CD4-positive, alpha-beta T cell treated with Interleukin-2 at 100 ng/mL for 4 hours (primary cell): ENCODE measurements around the gene EIF4H.
"Not testable (repeated sequence)": the region's sequence is repeated elsewhere in the genome, so short reads cannot be mapped to it uniquely, and the experiment has no call there.

Source experiments
- DNase-seq: peaks from one replicate; pipeline ENCODE4 v3.0.0-alpha.2; 2020; ENCODE audit warnings: low spot score

EIF4H gene

DNA sequence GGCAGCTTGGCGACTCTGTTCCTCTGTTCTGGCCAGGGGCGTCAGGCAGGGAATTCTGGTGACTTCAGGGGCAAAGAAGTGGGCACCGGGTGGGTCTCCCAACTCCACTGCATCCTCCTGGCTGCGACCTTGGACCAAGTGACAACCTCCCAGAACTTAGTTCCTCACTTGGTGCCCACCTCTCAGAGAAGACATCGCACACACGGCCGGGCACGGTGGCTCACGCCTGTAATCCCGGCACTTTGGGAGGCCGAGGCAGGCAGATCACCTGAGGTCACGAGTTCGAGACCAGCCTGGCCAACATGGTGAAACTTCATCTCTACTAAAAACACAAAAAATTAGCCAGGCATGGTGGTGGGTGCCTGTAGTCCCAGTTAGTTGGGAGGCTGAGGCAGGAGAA, 50.8 kb downstream of the EIF4H start:
- DNase-seq, result not testable (repeated sequence)

DNA sequence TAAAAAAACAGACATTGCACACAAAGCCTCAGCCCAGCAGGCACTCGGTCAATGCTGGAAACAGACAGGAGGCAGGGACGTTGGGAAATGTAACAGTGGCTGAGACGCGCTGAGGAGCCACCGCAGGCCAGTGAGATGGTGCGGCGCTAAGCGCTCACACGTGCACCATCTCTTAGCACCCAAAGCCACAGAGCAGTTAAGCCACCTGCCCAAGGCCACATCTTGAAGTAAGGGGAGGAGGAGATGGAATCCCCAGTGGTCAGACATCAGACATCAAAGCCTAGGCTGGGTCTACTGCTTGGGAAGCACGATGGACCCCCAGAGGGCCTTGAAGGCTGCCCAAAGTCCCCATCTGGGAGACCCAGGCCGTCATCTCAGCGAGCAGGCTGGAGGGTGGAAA, 51.2 kb downstream of the EIF4H start:
- no peak for DNase-seq

DNA sequence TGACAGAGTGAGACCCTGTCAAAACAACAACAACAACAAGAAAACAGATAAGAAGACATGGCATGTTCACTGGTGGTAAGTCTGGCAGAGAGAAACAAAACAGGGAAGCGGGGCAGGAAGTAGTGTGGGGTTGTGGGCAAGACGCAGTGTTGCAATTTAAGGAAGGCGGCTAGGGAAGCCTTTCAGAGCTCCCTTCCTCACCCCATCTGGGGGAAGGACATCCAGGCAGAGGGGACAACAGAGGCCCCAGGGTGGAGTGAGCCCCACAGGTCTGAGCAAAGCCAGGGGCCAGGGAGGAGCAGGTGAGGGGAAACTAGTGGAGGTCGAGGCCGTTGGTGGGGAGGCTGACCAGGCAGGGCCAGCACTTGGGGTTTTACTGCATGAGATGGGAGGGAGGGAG, 52.5 kb downstream of the EIF4H start:
- DNase-seq, result no peak

DNA sequence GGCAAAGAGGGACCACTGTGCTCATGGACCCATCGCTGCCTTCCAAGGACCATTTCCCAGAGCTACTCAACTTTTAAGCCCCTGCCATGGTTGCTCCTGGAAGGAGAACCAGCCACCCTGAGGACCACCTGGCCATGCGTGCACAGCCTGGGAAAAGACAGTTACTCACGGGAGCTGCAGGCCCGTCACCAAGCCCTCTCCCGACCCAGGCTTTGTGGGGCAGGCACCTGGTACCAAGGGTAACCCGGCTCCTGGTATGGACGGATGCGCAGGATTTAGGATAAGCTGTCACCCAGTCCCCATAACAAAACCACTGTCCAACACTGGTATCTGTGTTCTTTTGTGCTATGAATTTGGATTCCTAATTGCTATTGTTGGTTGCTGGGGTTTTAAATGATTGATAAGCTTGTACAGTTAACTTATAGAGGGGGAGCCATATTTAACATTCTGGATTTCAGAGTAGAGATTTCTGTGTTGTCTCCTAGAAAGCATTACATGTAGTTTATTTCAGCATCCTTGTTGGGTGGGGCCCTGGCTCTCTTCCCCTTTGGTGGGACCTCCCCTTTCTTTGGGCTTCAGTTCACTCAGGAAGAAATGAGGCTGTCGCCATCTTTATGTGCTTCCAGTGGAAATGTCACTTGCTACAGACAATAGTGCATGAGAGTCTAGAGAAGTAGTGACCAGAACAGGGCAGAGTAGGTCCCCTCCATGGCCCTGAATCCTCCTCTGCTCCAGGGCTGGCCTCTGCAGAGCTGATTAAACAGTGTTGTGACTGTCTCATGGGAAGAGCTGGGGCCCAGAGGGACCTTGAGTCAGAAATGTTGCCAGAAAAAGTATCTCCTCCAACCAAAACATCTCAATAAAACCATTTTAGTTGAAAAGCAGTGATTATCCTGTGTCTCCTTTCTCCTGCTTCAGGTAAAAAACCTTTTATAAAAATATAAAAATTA, 55.1 kb downstream of the EIF4H start:
- no peak for DNase-seq

DNA sequence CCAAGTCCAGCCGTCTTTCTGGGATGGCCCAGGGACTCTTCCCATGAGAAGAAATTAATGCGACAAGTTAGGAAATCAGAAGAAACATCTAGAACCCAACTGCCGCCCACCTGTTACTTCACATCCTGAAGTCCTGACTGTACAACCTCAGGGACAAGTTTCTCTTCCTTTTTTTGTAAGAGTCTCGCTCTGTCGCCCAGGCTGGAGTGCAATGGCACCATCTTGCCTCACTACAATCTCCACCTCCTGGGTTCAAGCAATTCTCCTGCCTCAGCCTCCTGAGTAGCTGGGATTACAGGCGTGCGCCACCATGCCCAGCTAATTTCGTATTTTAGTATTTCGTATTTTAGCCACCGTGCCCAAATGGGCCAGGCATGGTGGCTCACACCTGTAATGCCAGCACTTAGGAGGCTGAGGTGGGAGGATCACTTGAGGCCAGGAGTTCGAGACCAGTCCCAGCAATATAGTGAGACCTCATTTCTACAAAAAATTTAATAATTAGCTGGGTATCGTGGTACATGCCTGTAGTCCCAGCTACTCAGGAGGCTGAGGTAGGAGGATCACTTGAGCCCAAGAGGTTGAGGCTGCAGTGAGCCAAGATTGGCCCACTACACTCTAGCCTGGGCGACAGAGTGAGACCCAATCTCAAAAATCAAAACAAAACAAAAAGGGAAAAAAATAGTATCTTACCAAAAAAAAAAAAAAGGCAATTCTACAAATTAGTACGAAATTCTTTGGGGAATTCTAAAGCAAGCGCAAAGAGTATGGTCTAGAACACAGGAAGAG, 56.5 kb downstream of the EIF4H start:
- no peak for DNase-seq

DNA sequence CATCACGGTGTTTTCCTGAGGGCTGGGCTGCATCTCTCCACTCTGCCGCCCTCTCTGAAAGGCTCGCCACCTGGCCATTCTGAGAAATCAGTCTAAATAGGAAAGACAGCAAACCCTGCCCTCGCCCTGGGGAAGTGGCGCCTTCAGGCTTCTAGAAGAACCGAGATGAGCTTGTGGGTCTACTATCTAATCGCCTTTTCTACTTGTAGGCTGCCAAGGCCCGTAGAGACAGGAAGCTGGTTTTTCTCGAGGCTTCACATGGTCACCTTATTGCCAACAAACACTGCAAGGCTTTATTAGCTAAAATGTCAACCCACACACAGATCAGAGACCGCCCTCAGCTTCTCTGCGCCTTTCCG, 57.1 kb downstream of the EIF4H start:
- DNase-seq, result no peak

DNA sequence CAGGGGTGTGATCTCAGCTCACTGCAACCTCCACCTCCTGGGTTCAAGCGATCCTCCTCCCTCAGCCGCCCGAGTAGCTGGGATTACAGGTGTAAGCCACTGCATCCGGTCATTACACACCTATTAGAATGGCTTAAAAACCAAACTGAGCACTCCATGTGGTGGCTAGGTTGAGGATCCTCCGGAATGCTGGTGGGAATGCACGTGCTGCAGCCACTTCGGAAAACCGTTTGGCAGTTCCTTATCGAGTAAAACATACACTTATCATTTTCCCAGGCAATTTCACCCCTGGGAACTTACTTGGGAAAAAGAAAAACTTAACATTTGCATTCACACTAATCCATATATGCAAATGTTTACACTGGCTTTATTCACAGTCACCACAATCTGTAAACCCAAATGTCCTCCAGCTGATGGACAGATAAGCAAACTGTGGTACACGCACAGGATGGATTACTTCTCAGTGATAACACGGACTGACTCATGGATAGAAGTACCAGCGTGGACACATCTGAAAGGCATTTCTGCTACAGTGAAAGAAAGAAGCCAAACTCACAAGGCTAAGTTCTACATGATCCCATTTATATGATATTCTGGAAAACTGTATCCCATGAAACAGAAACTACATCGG, 59.6 kb downstream of the EIF4H start:
- no peak for DNase-seq

DNA sequence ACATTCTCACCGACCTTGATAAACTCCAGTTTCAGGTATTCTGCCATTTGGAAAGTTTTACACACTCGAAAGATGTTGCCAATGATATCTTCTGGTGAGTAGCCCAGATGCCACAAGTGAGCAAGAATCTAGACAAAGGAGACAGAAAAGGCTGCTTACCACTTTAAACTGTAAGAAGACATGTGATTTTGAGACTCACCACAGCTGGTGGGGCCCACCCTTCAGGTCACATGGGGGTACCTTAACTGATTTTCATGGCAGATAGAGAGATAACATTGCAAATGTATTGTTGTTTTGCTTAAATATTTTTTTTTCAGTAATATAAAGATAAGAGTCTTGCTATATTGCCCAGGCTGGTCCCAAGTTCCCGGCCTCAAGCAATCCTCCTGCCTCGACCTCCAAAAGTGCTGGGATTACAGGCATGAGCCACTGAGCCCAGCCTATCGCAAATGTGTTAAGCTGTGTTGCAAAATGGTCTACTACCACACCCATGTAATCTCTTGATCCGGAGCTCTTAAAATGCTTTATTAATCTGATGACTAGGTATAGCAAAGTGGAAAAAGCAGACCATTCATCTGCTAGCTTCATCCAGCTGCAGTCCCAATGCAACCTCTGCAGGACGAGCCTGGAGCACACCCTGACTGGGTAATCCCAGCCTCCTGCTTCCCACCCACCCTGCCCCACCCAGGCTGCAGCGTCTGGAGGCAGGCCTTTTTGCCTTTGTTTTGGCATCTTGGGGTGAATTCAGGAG, 61.5 kb downstream of the EIF4H start:
- DNase-seq, result no peak

DNA sequence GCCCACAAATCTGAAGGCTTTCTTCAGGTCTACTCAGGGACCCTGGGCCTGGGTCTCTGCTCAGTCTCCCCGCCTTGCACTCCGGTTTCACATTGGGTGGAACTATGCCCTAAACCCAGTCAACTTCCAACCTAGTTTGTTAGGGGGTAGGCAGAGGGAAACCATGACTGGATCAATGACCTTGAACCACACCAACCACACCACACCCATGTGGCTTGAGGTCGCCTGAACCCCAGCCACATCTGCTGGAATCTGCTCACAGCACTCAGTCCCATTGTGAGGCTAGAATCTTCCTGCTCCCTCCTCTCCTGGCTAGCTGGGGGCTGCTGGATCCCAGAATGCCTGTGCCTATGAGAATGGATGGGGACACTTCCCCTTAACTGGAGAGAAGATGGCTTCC, 62.1 kb downstream of the EIF4H start:
- no peak for DNase-seq

DNA sequence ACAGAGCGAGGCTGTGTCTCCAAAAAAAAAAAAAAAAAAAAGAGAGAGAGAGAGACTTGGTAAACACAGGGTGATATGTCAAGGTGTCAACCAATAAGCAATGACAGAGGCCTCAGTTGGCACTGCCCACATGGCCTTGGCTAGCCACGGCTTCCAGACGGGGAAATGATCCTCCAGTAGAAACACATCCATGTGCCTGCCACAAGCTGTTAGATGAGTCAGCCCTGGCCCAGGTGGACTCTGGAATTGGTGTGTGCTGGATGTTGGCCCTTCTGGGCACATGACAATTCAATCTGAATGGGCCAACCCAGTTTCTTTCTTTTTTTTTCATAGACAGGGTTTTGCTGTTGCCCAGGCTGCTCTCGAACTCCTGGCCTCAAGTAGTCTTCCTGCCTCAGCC, 66.3 kb downstream of the EIF4H start:
- no peak for DNase-seq

DNA sequence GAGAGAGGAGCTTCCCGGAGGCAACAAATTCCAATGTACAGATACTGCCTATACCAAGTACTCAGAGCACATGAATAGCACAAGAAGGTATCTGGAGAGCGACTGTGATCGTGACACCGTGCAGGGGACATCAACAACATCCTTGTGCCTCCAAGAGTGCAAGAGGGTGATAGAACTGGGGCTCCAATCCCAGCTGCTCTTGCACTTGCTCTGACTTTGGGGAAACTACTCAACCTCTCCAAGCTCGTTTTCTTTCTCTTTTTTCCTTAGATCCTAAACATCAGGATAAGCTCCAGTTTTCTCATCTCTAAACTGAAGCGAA, 67.9 kb downstream of the EIF4H start:
- no peak for DNase-seq

DNA sequence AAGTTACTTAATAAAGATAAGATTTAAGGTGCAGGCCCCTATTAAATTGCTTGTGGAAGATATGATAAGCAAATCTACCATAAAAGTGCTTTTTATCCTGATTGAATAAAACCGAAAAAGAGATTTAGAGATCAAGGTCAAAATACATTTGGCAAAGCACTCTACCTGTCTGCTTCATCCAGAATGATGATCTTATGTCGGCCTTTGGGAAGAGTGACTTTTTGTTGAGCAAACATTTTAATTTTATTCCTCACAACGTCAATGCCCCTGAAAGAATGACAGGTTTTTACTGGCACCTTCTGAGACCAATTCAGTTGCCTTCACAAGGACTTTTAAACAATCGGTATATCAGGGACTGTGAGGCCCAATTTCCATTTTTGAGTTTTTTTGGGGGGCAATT, 72.3 kb downstream of the EIF4H start:
- DNase-seq, result no peak
